A673 (cell line): Measurements from ENCODE around the gene FAM120B. TPM values are rescaled to one million over a fixed set of nuclear protein-coding genes. Genes with fewer than 3 reads are reported as not detected.

Experiments
- BruUV-seq: library from RNA; stranded (reverse); fragments of 400-500 nt; replicated peaks from 2 replicates; lab custom pipeline; 2021; lab: Mats Ljungman, UMichigan
- CTCF ChIA-PET: fragments of 300-600 bp; sonication (Branson Sonifier 250); formaldehyde crosslinking; loops from one replicate; lab custom pipeline; 2022; ENCODE audit warnings: antibody characterized with exemption; lab: Charles Lee
- POLR2A ChIA-PET: fragments of 300-600 bp; sonication (Branson Sonifier 250); formaldehyde crosslinking; loops from one replicate; lab custom pipeline; 2022; ENCODE audit warnings: antibody characterized with exemption; ENCODE audit not compliant: low non-redundant PET; lab: Charles Lee
- DNase-seq: peaks from one replicate; pipeline ENCODE4 v3.0.0-alpha.2; 2015; ENCODE audit warnings: low spot score
- H3K27ac ChIP-seq: fragments of 200-600 bp; sonication (generic); 2 replicates; pipeline ENCODE4 v1.5.1; 2016; ENCODE audit warnings: mixed run types, low read depth, mild to moderate bottlenecking, mixed read lengths, antibody characterized with exemption, low read length; ENCODE audit not compliant: poor library complexity, severe bottlenecking
- H3K27me3 ChIP-seq: fragments of 200-600 bp; sonication (generic); replicated peaks from 2 replicates; pipeline ENCODE4 v1.6.1; 2017; ENCODE audit warnings: mixed run types, low read depth, mild to moderate bottlenecking, mixed read lengths, antibody characterized with exemption, low read length; ENCODE audit not compliant: insufficient read depth, poor library complexity
- H3K36me3 ChIP-seq: fragments of 200-600 bp; sonication (generic); 2 replicates; pipeline ENCODE4 v1.6.1; 2016; ENCODE audit warnings: mixed run types, mild to moderate bottlenecking, mixed read lengths, antibody characterized with exemption, low read length; ENCODE audit not compliant: insufficient read depth, poor library complexity, severe bottlenecking
- H3K4me1 ChIP-seq: fragments of 200-600 bp; sonication (generic); 2 replicates; pipeline ENCODE4 v1.6.1; 2017; ENCODE audit warnings: mixed run types, mild to moderate bottlenecking, mixed read lengths, antibody characterized with exemption, low read length; ENCODE audit not compliant: insufficient read depth, poor library complexity, severe bottlenecking
- H3K4me3 ChIP-seq: fragments of 200-600 bp; sonication (generic); 2 replicates; pipeline ENCODE4 v1.5.1; 2016; ENCODE audit warnings: low read depth, mixed run types, mild to moderate bottlenecking, mixed read lengths, low read length; ENCODE audit not compliant: poor library complexity, severe bottlenecking
- H3K9me3 ChIP-seq: fragments of 200-600 bp; sonication (generic); 2 replicates; pipeline ENCODE4 v1.6.1; 2016; ENCODE audit warnings: mixed run types, low read depth, mild to moderate bottlenecking, mixed read lengths, antibody characterized with exemption, low read length; ENCODE audit not compliant: poor library complexity, severe bottlenecking
- CTCF ChIP-seq: fragments of 300-800, 200-600 bp; sonication (generic); conservative IDR thresholded peaks from 2 replicates; pipeline ENCODE4 v1.5.1; 2017; ENCODE audit warnings: low read depth, mild to moderate bottlenecking, antibody characterized with exemption, low read length, moderate library complexity, mixed read lengths
- EZH2 ChIP-seq: fragments of 200-600 bp; sonication (generic); IDR thresholded peaks from 2 replicates; pipeline ENCODE4 v1.6.1; 2017; ENCODE audit warnings: borderline replicate concordance, low read depth, mild to moderate bottlenecking, mixed read lengths, antibody characterized with exemption, low read length; ENCODE audit not compliant: poor library complexity, severe bottlenecking
- intact Hi-C: fragments of 100-400 bp; cut with micrococcal nuclease; formaldehyde crosslinking; loops from one replicate; pipeline ENCODE4 v1.10.0; 2022; ENCODE audit not compliant: unreplicated experiment
- total RNA-seq: library from RNA; stranded (reverse); gene quantifications from 2 replicates; pipeline ENCODE4 v1.2.3, GENCODE V29; 2021

Gene FAM120B
- total RNA-seq, 1 experiment from 2014 or later = 31.6 TPM

DNA sequence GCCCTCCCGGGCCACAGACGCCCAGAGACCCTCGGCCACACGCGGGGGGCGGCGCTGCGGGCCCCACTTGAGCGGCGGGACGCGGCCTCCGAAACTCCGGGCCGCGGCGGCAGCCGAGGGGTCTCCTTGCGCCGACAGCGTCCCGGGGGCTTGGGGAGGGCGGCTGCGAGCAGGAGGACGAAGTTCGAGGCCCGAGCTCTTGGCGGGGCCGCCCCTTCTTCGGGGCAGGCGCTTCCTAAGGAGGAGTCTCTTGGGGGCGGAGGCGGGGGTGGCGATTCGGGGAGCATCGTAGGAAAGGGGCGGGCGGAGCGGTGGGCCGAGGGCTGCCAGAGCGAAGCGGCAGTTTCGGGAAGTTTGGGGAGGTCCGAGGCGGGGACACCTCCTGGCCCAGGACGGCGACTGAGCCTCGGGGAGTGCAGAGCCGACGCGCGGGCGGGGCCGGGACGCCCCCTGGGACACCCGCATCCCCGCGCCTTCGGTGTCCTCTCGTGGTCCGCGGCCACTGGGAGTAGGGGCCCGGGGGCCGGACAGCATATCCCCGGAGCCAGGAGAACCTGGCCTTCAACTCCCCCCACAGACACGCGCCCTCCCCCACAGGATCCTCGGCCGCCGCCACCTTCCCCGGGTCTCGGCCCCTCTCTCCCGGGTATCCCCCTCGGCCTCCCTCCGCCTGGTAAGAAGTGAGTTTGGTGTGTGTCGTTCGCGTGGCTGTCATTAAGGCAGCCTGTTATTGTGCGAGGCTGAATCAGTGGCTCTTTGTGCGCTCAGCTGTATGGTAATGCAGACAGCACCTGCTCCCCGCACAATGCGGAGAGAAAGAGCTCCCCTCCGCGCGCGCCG, 15.1 kb upstream of the FAM120B start:
- peak; percentile 62 for DNase-seq
- no TSS peak for BruUV-seq
- intact Hi-C loops = loop anchor here (2.0 to 10.0 kb wide), 4 partner anchors 223 to 501 kb away; no protein-coding TSS in a partner anchor
- H3K27me3 ChIP-seq = peaks cover 79% of the 10 kb centered on the region
- peaks cover 34% of the 10 kb centered on the region for H3K4me1 ChIP-seq
- ChIA-PET CTCF (interaction anchor here (0.5 kb wide), 1 partner anchor 10 kb away, joined by 3 read pairs; no protein-coding TSS in a partner anchor), POLR2A (no interaction called here)
- TF ChIP-seq CTCF (0 out of 2 replicates have a peak, but pooled peaks have one; percentile 20), EZH2 (no peak)
- no peaks in the 10 kb centered on the region for H3K9me3 ChIP-seq
- peak overlapping the region; percentile 76 for H3K4me3 ChIP-seq
- H3K36me3 ChIP-seq = no peaks in the 10 kb centered on the region
- no peak overlapping the region for H3K27ac ChIP-seq

GRCh38 chr6:170292111-170292406, 14.5 kb upstream of the FAM120B start:
- peaks cover 85% of the 10 kb centered on the region for H3K27me3 ChIP-seq
- CTCF ChIA-PET = no interaction called here

More at GRCh38 chr6:170292111-170292406, 14.5 kb upstream of the FAM120B start:
- intact Hi-C loops = loop anchor here (2.0 to 10.0 kb wide), 4 partner anchors 223 to 501 kb away; no protein-coding TSS in a partner anchor
- Histone ChIP-seq H3K36me3 (no peaks in the 10 kb centered on the region), H3K9me3 (no peaks in the 10 kb centered on the region), H3K4me3 (peak overlapping the region; percentile 76), H3K27ac (no peak overlapping the region), H3K4me1 (peaks cover 28% of the 10 kb centered on the region)
- TF ChIP-seq EZH2 = peak; percentile 56
- TF ChIP-seq CTCF = peak; percentile 2; the same call in 1 of the 2 replicates
- POLR2A ChIA-PET = no interaction called here
- no peak for DNase-seq
- no TSS peak for BruUV-seq
